ENCODE data around the gene PRPH. TPM values are rescaled to one million over a fixed set of nuclear protein-coding genes. Genes with fewer than 3 reads are reported as not detected.

Gene PRPH
- total and polyA plus RNA-seq, 9 of the 15 experiments (the other 6 are each of a cell fraction or from before 2014, with no cell fraction given), result 0.27 to 1.9 (median 1.3) TPM; not detected in 1

DNA sequence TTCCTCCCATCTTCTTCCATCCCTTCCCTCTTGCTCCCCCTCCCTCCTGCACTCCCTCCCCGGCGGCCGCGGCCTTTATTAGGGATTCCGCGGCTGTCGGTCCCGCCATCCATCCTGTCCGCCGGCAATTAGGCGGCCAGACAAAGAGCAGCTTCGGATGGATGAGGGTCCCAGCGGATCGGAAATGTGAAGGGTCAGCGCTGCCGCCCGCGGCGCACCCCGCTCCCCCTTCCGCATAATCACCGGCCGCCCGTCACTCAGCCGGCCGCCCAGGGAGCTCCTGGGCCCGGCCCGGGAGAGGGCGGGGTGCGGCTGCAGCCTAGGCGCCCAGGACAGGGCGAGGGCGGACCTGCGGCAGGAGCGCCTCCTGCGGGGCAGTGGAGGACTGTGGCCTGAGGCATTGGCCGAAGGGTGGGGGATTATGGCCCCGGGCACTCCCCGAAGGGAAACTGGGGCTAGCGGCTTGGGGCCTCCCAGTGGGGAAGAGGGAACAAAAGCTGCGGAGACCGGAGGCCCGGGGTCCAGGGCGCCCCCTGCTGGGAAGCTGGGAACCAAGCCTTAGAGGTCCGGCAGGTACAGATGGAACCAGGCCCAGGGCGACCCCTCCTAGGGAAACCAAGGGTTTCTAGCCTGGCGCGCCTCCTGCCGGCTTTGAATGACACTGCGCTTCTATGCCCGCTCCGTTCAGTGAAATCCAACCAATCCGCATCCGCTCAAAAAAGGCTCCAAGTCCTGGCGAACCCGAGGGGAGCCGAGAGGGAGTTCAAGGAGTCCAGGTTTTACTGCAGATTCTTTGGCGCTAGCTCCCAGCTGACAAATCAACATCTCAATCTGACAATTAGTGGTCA is 47.3 kb downstream of the PRPH start (continued):
- TF ChIP-seq, protein P1, sequence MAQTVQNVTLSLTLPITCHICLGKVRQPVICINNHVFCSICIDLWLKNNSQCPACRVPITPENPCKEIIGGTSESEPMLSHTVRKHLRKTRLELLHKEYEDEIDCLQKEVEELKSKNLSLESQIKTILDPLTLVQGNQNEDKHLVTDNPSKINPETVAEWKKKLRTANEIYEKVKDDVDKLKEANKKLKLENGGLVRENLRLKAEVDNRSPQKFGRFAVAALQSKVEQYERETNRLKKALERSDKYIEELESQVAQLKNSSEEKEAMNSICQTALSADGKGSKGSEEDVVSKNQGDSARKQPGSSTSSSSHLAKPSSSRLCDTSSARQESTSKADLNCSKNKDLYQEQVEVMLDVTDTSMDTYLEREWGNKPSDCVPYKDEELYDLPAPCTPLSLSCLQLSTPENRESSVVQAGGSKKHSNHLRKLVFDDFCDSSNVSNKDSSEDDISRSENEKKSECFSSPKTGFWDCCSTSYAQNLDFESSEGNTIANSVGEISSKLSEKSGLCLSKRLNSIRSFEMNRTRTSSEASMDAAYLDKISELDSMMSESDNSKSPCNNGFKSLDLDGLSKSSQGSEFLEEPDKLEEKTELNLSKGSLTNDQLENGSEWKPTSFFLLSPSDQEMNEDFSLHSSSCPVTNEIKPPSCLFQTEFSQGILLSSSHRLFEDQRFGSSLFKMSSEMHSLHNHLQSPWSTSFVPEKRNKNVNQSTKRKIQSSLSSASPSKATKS (CRISPR knock-in tag; IDR thresholded peaks at IDR 0.05), result no peak
- TF ChIP-seq POU5F1 (IDR thresholded peaks at IDR 0.05; ENCODE audit: borderline replicate concordance, low read depth, low read length, partially characterized antibody) (no peak), ZNF77 (CRISPR knock-in tag; IDR thresholded peaks at IDR 0.05) (no peak), JUNB (CRISPR knock-in tag; conservative IDR thresholded peaks at IDR 0.05) (no peak), PHTF2 (CRISPR knock-in tag; IDR thresholded peaks at IDR 0.05) (no peak), NFE2L1 (tag; IDR thresholded peaks at IDR 0.05; ENCODE audit: borderline replicate concordance, low read depth) (no peak), RBM25 (IDR thresholded peaks at IDR 0.05; ENCODE audit: low read depth, low read length, severe bottlenecking) (no peak), ZKSCAN8 (CRISPR knock-in tag; IDR thresholded peaks at IDR 0.05) (no peak), ZNF436 (CRISPR knock-in tag; IDR thresholded peaks at IDR 0.05) (no peak), NFE2 (IDR thresholded peaks at IDR 0.05; ENCODE audit: low read depth) (peak; percentile 61), KAT2B (IDR thresholded peaks at IDR 0.05; ENCODE audit: low read depth, low read length) (no peak), CTBP1 (IDR thresholded peaks at IDR 0.05; ENCODE audit: borderline replicate concordance) (peak; percentile 94)
- TF ChIP-seq, protein P2, sequence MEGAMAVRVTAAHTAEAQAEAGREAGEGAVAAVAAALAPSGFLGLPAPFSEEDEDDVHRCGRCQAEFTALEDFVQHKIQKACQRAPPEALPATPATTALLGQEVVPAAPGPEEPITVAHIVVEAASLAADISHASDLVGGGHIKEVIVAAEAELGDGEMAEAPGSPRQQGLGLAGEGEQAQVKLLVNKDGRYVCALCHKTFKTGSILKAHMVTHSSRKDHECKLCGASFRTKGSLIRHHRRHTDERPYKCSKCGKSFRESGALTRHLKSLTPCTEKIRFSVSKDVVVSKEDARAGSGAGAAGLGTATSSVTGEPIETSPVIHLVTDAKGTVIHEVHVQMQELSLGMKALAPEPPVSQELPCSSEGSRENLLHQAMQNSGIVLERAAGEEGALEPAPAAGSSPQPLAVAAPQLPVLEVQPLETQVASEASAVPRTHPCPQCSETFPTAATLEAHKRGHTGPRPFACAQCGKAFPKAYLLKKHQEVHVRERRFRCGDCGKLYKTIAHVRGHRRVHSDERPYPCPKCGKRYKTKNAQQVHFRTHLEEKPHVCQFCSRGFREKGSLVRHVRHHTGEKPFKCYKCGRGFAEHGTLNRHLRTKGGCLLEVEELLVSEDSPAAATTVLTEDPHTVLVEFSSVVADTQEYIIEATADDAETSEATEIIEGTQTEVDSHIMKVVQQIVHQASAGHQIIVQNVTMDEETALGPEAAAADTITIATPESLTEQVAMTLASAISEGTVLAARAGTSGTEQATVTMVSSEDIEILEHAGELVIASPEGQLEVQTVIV (CRISPR knock-in tag; IDR thresholded peaks at IDR 0.05; ENCODE audit: borderline replicate concordance), result no peak
- TF ChIP-seq, protein P3, sequence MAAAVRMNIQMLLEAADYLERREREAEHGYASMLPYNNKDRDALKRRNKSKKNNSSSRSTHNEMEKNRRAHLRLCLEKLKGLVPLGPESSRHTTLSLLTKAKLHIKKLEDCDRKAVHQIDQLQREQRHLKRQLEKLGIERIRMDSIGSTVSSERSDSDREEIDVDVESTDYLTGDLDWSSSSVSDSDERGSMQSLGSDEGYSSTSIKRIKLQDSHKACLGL (CRISPR knock-in tag; IDR thresholded peaks at IDR 0.05; ENCODE audit: borderline replicate concordance, poor library complexity, severe bottlenecking), result no peak
- TF ChIP-seq, protein P4, sequence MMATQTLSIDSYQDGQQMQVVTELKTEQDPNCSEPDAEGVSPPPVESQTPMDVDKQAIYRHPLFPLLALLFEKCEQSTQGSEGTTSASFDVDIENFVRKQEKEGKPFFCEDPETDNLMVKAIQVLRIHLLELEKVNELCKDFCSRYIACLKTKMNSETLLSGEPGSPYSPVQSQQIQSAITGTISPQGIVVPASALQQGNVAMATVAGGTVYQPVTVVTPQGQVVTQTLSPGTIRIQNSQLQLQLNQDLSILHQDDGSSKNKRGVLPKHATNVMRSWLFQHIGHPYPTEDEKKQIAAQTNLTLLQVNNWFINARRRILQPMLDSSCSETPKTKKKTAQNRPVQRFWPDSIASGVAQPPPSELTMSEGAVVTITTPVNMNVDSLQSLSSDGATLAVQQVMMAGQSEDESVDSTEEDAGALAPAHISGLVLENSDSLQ (IDR thresholded peaks at IDR 0.05), result peak; percentile 96
- TF ChIP-seq, protein P5, sequence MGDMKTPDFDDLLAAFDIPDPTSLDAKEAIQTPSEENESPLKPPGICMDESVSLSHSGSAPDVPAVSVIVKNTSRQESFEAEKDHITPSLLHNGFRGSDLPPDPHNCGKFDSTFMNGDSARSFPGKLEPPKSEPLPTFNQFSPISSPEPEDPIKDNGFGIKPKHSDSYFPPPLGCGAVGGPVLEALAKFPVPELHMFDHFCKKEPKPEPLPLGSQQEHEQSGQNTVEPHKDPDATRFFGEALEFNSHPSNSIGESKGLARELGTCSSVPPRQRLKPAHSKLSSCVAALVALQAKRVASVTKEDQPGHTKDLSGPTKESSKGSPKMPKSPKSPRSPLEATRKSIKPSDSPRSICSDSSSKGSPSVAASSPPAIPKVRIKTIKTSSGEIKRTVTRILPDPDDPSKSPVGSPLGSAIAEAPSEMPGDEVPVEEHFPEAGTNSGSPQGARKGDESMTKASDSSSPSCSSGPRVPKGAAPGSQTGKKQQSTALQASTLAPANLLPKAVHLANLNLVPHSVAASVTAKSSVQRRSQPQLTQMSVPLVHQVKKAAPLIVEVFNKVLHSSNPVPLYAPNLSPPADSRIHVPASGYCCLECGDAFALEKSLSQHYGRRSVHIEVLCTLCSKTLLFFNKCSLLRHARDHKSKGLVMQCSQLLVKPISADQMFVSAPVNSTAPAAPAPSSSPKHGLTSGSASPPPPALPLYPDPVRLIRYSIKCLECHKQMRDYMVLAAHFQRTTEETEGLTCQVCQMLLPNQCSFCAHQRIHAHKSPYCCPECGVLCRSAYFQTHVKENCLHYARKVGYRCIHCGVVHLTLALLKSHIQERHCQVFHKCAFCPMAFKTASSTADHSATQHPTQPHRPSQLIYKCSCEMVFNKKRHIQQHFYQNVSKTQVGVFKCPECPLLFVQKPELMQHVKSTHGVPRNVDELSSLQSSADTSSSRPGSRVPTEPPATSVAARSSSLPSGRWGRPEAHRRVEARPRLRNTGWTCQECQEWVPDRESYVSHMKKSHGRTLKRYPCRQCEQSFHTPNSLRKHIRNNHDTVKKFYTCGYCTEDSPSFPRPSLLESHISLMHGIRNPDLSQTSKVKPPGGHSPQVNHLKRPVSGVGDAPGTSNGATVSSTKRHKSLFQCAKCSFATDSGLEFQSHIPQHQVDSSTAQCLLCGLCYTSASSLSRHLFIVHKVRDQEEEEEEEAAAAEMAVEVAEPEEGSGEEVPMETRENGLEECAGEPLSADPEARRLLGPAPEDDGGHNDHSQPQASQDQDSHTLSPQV (IDR thresholded peaks at IDR 0.05), result peak; percentile 32; the same call in 1 of the 2 replicates

Data from K562 (cell line).